T-helper 2 cell treated with Interferon-gamma antibody and Interleukin-4, amounts not matched to agents 100 ng/mL and 5 ng/mL, for 36 hours (primary cell): Measurements from ENCODE around the gene NUP35. TPM values are rescaled to one million over a fixed set of nuclear protein-coding genes. Genes with fewer than 3 reads are reported as not detected.

ENCODE experiments used
- intact Hi-C: fragments of 100-400 bp; cut with micrococcal nuclease; formaldehyde crosslinking; loops from one replicate; pipeline ENCODE4 v1.15.1; 2023
- total RNA-seq: library from RNA; stranded (reverse); gene quantifications from 2 replicates; pipeline ENCODE4 v1.2.3, GENCODE V29; 2022

NUP35 gene
- total RNA-seq, 1 donor from 2014 or later: 23.4 TPM

GRCh38 chr2:183207110-183207509, 82.9 kb downstream of the NUP35 start:
- intact Hi-C loops: no loop called here

DNA sequence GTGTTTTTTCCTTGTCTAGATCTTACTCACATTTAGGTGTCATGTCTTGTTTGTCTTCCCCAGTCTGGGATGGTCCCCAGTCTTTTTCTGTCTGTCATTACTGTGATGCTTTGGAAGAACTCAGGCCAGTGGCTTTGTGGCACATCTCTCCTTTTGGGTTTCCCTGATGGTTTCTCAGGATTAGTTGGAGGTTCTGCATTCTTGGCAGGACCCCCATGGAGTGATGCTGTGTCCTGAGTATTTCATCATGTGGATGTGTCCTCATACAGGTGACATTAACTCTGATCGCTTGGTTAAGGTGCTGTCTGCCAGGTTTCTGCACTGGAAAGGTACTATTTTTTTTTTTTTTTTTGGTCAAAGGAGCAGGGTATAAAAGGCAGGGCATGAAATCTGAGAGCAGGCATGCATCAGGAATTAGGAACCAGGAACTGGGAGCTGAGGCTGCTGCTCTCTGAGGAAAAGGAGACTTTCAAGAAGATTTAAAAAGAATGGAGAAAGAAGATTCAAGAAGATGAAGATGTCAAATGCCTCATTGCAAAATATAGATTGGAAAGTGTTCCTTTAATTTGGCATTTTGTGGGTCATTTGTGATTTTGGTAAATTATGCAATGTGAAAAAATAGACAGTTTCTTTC, 85.3 kb downstream of the NUP35 start:
- intact Hi-C loops: loop anchor here (10.0 kb wide), 1 partner anchor 85 kb away; the partner anchor contains the start of gene NUP35

Other genes with a start within 250 kb of the NUP35 start
- 1.7 and 1.9 TPM in 2 replicates for gene NCKAP1, start 86.0 kb upstream of the NUP35 start, total RNA-seq
- 0.80 and 0.93 TPM in 2 replicates for gene DUSP19, start 45.7 kb upstream of the NUP35 start, total RNA-seq